ENCODE data around the gene RTF2.

RTF2 gene

GRCh38 chr20:56504373-56505005 is 36.1 kb downstream of the RTF2 start:
- TF ChIP-seq EP300 (IDR thresholded peaks at IDR 0.05; ENCODE audit: borderline replicate concordance) (no peak), REST (IDR thresholded peaks at IDR 0.05; ENCODE audit: low read depth) (no peak), MAX (IDR thresholded peaks at IDR 0.05) (no peak), TEAD4 (IDR thresholded peaks at IDR 0.05) (no peak), TAF1 (IDR thresholded peaks at IDR 0.05; ENCODE audit: low read depth) (no peak), ZBTB7A (IDR thresholded peaks at IDR 0.05; ENCODE audit: low read depth) (no peak), USF1 (IDR thresholded peaks at IDR 0.05) (no peak), RAD21 (IDR thresholded peaks at IDR 0.05; ENCODE audit: low read depth) (peak; percentile 7; the same call in 1 of the 2 replicates)

- TF ChIP-seq NFIC (IDR thresholded peaks at IDR 0.05) (no peak), USF1 (IDR thresholded peaks at IDR 0.05) (no peak)
These were observed 37.7 kb downstream of the RTF2 start for GRCh38 chr20:56506103-56506502.

- TF ChIP-seq EGR1 (IDR thresholded peaks at IDR 0.05) = no peak
- TF ChIP-seq USF1 (IDR thresholded peaks at IDR 0.05) = no peak
- no peak for TF ChIP-seq YY1 (IDR thresholded peaks at IDR 0.05; ENCODE audit: low read depth)
- TF ChIP-seq FOXM1 (IDR thresholded peaks at IDR 0.05; ENCODE audit: borderline replicate concordance, low read depth) = no peak
- TF ChIP-seq CEBPB (IDR thresholded peaks at IDR 0.05) = no peak
- TF ChIP-seq TCF12 (IDR thresholded peaks at IDR 0.05; ENCODE audit: low read depth) = no peak
- TF ChIP-seq NFIC (IDR thresholded peaks at IDR 0.05) = no peak
- no peak for TF ChIP-seq TEAD4 (IDR thresholded peaks at IDR 0.05)
These were observed 43.5 kb downstream of the RTF2 start for GRCh38 chr20:56511926-56512325.

- TF ChIP-seq NFIC (IDR thresholded peaks at IDR 0.05) (no peak), EGR1 (IDR thresholded peaks at IDR 0.05) (no peak)
These were observed 45.0 kb downstream of the RTF2 start for GRCh38 chr20:56513161-56514150.

GRCh38 chr20:56516631-56517030 is 48.2 kb downstream of the RTF2 start:
- no peak for TF ChIP-seq TAF1 (IDR thresholded peaks at IDR 0.05; ENCODE audit: low read depth)
- no peak for TF ChIP-seq TCF12 (IDR thresholded peaks at IDR 0.05; ENCODE audit: low read depth)
- TF ChIP-seq YY1 (IDR thresholded peaks at IDR 0.05; ENCODE audit: low read depth) = no peak
- no peak for TF ChIP-seq USF1 (IDR thresholded peaks at IDR 0.05)

GRCh38 chr20:56517211-56517610 is 48.8 kb downstream of the RTF2 start:
- TF ChIP-seq TAF1 (IDR thresholded peaks at IDR 0.05; ENCODE audit: low read depth) (no peak), ZBTB7A (IDR thresholded peaks at IDR 0.05; ENCODE audit: low read depth) (no peak), NFIC (IDR thresholded peaks at IDR 0.05) (no peak)

GRCh38 chr20:56517641-56518040 is 49.2 kb downstream of the RTF2 start:
- TF ChIP-seq FOXM1 (IDR thresholded peaks at IDR 0.05; ENCODE audit: borderline replicate concordance, low read depth) (no peak), YY1 (IDR thresholded peaks at IDR 0.05; ENCODE audit: low read depth) (no peak), MAX (IDR thresholded peaks at IDR 0.05) (no peak), USF1 (IDR thresholded peaks at IDR 0.05) (no peak), RAD21 (IDR thresholded peaks at IDR 0.05; ENCODE audit: low read depth) (no peak), TEAD4 (IDR thresholded peaks at IDR 0.05) (no peak), EP300 (IDR thresholded peaks at IDR 0.05; ENCODE audit: borderline replicate concordance) (no peak), TCF12 (IDR thresholded peaks at IDR 0.05; ENCODE audit: low read depth) (no peak), TAF1 (IDR thresholded peaks at IDR 0.05; ENCODE audit: low read depth) (no peak), REST (IDR thresholded peaks at IDR 0.05; ENCODE audit: low read depth) (no peak), NFIC (IDR thresholded peaks at IDR 0.05) (no peak)

Data from Ishikawa (cell line).